GM06990 (cell line): ENCODE data around the gene HLA-DOA.

ENCODE experiments used
- DNase-seq: peaks from one replicate; pipeline ENCODE4 v3.0.0-alpha.2; 2011; ENCODE audit not compliant: insufficient read length; ENCODE audit errors: extremely low read depth
- H3K27me3 ChIP-seq: replicated peaks from 2 replicates; pipeline ENCODE4 v1.6.0; 2011; ENCODE audit warnings: low read length; ENCODE audit not compliant: control insufficient read depth, insufficient read depth
- H3K36me3 ChIP-seq: 2 replicates; pipeline ENCODE4 v1.5.1; 2011; ENCODE audit warnings: low read length; ENCODE audit not compliant: control insufficient read depth, insufficient read depth
- H3K4me3 ChIP-seq: replicated peaks from 2 replicates; pipeline ENCODE4 v1.5.1; 2011; ENCODE audit warnings: low read depth, mild to moderate bottlenecking, control low read depth, low read length
- TF ChIP-seq, protein P1 (sequence below): IDR thresholded peaks from 2 replicates; pipeline ENCODE4 v1.5.1; 2011; ENCODE audit warnings: low read length, control low read depth, mild to moderate bottlenecking, inconsistent platforms; ENCODE audit not compliant: insufficient read depth, poor library complexity, severe bottlenecking

HLA-DOA gene

GRCh38 chr6:32980488-32981038 is 28.8 kb downstream of the HLA-DOA start:
- TF ChIP-seq, protein P1, sequence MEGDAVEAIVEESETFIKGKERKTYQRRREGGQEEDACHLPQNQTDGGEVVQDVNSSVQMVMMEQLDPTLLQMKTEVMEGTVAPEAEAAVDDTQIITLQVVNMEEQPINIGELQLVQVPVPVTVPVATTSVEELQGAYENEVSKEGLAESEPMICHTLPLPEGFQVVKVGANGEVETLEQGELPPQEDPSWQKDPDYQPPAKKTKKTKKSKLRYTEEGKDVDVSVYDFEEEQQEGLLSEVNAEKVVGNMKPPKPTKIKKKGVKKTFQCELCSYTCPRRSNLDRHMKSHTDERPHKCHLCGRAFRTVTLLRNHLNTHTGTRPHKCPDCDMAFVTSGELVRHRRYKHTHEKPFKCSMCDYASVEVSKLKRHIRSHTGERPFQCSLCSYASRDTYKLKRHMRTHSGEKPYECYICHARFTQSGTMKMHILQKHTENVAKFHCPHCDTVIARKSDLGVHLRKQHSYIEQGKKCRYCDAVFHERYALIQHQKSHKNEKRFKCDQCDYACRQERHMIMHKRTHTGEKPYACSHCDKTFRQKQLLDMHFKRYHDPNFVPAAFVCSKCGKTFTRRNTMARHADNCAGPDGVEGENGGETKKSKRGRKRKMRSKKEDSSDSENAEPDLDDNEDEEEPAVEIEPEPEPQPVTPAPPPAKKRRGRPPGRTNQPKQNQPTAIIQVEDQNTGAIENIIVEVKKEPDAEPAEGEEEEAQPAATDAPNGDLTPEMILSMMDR, result no peak
- DNase-seq, result no peak
- H3K36me3 ChIP-seq, result peaks cover 56% of the 10 kb centered on the region

GRCh38 chr6:32979720-32980487 is 29.5 kb downstream of the HLA-DOA start:
- Histone ChIP-seq H3K36me3 (peaks cover 59% of the 10 kb centered on the region), H3K4me3 (no peak overlapping the region), H3K27me3 (no peaks in the 10 kb centered on the region)
- TF ChIP-seq, protein P1, result no peak
- no peak for DNase-seq

More at GRCh38 chr6:32980488-32981038, 28.8 kb downstream of the HLA-DOA start:
- Histone ChIP-seq H3K27me3 (no peaks in the 10 kb centered on the region), H3K4me3 (no peak overlapping the region)

DNA sequence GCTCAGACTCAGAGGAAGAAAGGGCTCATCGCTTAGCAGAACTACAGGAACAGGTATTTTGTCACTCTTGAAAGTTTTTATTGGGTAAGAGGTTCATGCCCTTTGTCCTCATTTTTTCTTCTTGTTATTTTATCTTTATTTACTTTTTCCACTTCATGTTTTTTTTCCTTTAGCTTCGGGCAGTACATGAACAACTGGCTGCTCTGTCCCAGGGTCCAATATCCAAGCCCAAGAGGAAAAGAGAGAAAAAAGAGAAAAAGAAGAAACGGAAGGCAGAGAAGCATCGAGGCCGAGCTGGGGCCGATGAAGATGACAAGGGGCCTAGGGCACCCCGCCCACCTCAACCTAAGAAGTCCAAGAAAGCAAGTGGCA is 31.5 kb downstream of the HLA-DOA start:
- Histone ChIP-seq H3K36me3 (peaks cover 71% of the 10 kb centered on the region), H3K27me3 (no peaks in the 10 kb centered on the region), H3K4me3 (no peak overlapping the region)
- no peak for DNase-seq
- TF ChIP-seq, protein P1, result no peak

DNA sequence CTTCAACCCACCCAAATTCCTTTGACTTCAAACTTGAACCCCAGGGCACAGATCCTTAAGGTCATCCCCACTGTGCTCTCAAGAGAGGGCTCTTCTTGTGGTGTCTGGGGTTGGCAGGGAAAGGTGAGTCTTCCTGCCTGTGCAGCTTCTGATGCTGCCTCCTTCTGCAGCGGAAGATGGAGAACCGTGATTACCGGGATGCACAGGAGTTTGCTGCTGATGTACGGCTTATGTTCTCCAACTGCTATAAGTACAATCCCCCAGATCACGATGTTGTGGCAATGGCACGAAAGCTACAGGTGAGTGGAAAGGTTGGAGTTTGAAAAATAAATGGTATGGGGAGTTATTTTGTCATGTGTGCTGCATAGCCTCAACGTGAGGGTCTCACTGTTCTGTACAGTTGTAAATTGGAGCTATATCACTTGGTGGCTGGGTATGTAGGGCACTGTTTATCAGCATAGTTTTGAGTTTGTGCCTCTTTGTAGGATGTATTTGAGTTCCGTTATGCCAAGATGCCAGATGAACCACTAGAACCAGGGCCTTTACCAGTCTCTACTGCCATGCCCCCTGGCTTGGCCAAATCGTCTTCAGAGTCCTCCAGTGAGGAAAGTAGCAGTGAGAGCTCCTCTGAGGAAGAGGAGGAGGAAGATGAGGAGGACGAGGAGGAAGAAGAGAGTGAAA is 32.0 kb downstream of the HLA-DOA start:
- DNase-seq, result no peak
- no peak overlapping the region for H3K4me3 ChIP-seq

GRCh38 chr6:32976334-32977069 is 32.9 kb downstream of the HLA-DOA start:
- no peak for DNase-seq
- Histone ChIP-seq H3K36me3 (peaks cover 75% of the 10 kb centered on the region), H3K27me3 (no peaks in the 10 kb centered on the region), H3K4me3 (no peak overlapping the region)
- TF ChIP-seq, protein P1, result no peak

More for the DNA sequence above, 32.0 kb downstream of the HLA-DOA start:
- Histone ChIP-seq H3K27me3 (no peaks in the 10 kb centered on the region), H3K36me3 (peaks cover 73% of the 10 kb centered on the region)
- TF ChIP-seq, protein P1, result no peak
